Thyroid gland (tissue), 4 donors: Measurements from ENCODE around the gene TGIF1.

Experiments used
- POLR2A ChIP-seq, 2 donors: fragments of 450-650 bp; IDR thresholded peaks; one replicate each; pipeline ENCODE4 v1.6.1; 2017; ENCODE audit warnings: antibody characterized with exemption in 2 of 2, mild to moderate bottlenecking in 2 of 2, moderate library complexity in 1 of 2
- TF ChIP-seq, protein P1 (sequence below), 6 experiments: fragments of 200-600 bp in 3 of 6; fragments of 450-650 bp in 3 of 6; sonication (generic) in 3 of 6; IDR thresholded peaks; one replicate each; pipeline ENCODE4 v1.5.1; 2016 to 2019; ENCODE audit warnings: antibody characterized with exemption in 6 of 6, mild to moderate bottlenecking in 2 of 6, inconsistent platforms in 1 of 6, moderate library complexity in 1 of 6

DNA sequence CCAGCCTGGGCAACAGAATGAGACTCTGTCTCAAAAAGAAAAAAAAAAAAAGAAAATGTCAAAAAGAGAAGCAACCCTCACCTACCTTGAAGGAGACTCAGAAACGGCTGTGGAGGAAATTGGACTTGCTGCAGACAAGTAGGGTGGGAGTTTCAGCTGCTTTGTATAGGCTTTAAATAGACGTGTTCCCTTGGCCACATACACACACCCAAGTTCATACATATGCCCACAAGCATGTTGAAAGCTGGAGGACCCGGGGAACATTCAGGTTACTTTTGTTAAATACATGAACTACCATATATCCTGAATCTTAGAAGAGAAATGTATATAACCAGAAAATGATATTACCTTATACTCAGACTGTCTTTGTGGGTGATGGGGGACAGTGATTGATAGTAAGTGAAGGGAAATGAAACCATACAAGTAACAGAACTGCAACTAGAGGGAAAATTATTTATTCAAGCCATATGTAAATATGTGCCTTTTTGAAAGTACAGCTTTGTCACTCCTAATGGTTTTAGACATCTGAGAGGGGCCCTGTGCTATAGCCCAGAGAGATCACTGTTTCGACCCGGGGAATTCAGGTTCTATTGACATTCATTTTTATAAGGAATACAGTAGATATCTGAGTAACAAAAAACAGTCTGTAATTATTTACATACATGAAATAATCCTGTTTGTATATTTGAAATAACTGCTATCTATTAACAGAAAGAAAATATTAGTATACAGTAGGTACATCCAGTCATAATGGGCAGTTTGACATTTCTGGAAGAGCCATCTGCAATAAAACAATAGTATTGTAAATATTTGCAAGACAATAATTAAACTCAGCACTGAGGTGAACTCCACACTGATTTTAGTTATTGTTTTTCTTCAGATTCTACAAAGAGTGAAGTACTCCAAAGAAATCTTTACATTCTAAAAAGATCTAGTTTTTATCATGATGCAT is 48.0 kb upstream of the TGIF1 start:
- TF ChIP-seq, protein P1, sequence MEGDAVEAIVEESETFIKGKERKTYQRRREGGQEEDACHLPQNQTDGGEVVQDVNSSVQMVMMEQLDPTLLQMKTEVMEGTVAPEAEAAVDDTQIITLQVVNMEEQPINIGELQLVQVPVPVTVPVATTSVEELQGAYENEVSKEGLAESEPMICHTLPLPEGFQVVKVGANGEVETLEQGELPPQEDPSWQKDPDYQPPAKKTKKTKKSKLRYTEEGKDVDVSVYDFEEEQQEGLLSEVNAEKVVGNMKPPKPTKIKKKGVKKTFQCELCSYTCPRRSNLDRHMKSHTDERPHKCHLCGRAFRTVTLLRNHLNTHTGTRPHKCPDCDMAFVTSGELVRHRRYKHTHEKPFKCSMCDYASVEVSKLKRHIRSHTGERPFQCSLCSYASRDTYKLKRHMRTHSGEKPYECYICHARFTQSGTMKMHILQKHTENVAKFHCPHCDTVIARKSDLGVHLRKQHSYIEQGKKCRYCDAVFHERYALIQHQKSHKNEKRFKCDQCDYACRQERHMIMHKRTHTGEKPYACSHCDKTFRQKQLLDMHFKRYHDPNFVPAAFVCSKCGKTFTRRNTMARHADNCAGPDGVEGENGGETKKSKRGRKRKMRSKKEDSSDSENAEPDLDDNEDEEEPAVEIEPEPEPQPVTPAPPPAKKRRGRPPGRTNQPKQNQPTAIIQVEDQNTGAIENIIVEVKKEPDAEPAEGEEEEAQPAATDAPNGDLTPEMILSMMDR (IDR thresholded peaks at IDR 0.05): no peak
- no peak for TF ChIP-seq POLR2A (IDR thresholded peaks at IDR 0.05)
